Omental fat pad (tissue), 4 donors: ENCODE results near the gene SH3BP4. TPM values are rescaled to one million over a fixed set of nuclear protein-coding genes. Genes with fewer than 3 reads are reported as not detected.

Experiments used
- ATAC-seq: fragments of 150-250 bp; one replicate; pipeline ENCODE4 v1.9.1; 2016; ENCODE audit warnings: mild to moderate bottlenecking, moderate library complexity; ENCODE audit not compliant: low FRiP score
- DNase-seq: peaks from one replicate; pipeline ENCODE4 v3.0.0-alpha.2; 2019; ENCODE audit warnings: low spot score
- CTCF ChIP-seq, 3 donors: fragments of 450-650 bp; IDR thresholded peaks; one replicate each; pipeline ENCODE4 v1.5.1; 2016 to 2017; ENCODE audit warnings: antibody characterized with exemption in 3 of 3, mild to moderate bottlenecking in 3 of 3, moderate library complexity in 2 of 3
- total RNA-seq, 4 donors: library from RNA; depleted of rRNA; stranded (reverse); fragments of >200 nt; gene quantifications; one replicate each; pipeline ENCODE4 v1.1.0, GENCODE V29; 2016

The SH3BP4 gene
- total RNA-seq, 4 donors from 2014 or later = 32.5 to 66.9 (median 44.2) TPM

DNA sequence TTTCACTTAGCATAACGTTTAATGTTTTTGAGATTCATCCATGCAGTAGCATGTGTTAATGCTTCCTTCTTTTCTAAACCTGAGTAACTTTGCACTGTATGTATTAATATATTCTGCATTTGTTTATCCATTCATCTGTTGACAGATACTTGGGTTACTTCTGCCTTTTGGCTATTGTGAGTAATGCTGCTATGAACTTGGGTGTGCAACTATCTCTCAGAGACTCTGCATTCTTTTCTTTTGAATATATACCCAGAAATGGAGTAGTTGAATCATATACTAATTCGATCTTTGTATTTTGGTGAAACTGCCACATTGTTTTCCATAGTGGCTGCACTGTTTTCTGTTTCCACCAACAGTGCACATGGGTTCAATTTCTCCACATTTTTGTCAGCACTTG is 128.3 kb downstream of the SH3BP4 start:
- DNase-seq (no peak), ATAC-seq (no peak)
- no peak for TF ChIP-seq CTCF (IDR thresholded peaks at IDR 0.05)

DNA sequence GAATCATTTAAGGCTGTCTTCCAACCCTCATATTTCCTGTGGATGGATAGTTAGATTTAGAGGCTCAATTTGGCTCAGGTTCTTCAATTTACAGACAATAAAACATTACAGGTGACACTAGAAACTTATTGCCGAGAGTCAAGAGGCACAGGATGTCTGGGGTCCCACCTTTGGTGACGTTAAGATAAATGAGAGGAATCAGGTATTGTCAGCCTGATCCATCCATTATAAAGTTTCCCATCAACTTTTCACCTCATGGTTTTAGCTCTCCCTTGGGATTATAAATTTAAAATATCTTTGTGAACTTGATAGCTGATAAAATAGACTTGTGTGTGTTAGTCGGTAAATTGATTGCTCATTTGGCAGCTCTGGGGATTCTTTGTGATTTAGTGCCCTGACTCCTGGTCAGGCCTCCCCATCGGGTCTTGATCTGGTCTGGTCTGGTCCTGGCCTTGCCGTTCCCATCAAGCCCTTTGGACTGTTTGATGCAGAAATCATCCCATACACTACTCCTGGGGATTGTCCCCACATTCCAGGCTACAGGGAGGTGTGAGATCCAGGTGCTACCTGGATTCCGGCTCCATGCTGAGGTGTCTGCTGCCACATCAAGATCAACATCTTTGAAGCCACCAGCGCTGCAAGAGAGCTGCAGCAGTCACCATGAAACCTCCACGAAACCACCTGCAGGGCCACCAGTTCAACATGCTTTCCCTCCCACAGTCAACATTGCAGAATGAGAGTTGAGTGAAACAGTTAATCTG is 130.9 kb downstream of the SH3BP4 start:
- TF ChIP-seq CTCF (IDR thresholded peaks at IDR 0.05) = no peak
- ATAC-seq = no peak

DNA sequence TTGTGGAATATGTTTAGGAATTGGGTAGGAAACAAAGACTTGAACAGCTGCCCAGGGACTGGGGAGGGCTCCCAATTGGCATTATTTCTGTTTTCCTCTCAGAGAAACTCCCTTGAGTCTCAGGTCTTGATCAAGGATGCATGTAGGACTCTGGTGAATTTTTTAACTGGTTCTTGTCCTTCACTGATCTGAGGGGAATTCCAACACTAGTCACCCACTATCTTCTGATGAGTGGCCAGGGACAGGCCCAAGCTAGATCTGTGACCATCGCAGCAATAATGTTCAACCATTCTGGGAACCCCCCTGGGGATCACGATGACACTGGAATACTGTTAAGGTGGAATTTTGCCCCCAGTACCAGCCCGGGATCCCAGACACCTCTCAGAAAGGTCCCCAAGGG is 132.0 kb downstream of the SH3BP4 start:
- no peak for TF ChIP-seq CTCF (IDR thresholded peaks at IDR 0.05)
- ATAC-seq (no peak), DNase-seq (no peak)

More for the DNA sequence above, 130.9 kb downstream of the SH3BP4 start:
- no peak for DNase-seq

- no peak for TF ChIP-seq CTCF (IDR thresholded peaks at IDR 0.05)
- no peak for DNase-seq
- no peak for ATAC-seq
These were observed 132.6 kb downstream of the SH3BP4 start for GRCh38 chr2:235084424-235084823.

DNA sequence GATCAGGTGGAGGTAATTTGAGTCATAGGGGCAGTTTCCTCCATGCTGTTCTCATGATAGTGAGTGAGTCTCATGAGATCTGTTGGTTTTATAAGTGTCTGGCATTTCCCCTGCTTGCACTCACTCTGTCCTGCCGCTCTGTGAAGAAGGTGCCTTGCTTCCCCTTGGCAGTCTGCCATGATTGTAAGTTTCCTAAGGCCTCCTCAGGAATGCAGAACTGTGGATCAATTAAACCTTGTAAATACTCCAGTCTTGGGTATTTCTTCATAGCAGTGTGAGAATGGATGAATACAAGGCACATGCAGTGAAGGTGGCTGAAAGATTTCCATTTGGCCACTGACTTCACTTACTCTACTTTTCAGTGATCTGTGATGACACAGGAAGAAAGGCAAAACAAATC is 133.7 kb downstream of the SH3BP4 start:
- ATAC-seq (no peak), DNase-seq (no peak)
- TF ChIP-seq CTCF (IDR thresholded peaks at IDR 0.05) = no peak

DNA sequence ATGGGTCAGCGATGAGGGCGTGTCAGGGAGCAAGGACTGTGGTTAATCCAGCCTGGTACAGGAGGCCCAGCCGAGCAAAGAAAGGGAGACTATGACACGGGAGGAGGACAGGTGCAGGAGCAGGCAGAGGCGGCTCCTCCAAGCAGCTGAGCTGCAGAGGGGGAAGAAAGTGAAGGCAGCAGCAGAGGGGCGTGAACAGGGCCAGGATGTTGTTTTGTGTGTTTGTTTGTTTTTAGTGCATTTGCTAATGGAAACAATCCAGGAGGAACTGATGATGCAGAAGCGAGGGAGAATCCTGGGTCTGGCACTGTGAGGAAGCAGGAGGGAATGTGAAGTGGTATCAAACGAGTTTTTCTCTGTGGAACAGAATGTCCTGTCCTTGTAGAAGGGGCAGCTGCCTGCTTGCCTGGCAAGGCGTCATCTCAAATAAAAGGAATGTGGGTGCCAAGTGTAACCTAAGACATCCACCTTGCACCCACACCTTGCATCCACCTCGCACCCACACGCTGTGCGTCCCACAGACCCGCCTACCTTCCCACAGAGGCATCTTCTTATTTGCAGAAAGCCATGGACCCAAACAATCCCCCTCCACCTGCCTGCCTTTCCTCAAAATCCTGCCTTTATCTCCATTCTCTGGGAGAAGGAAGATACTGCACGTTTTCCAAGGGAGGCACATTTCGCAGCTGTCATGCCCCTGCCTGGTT is 134.8 kb downstream of the SH3BP4 start:
- DNase-seq (no peak), ATAC-seq (no peak)
- TF ChIP-seq CTCF (IDR thresholded peaks at IDR 0.05) = no peak
